ENCODE results near the gene TTLL6.

TTLL6 gene

GRCh38 chr17:48816774-48817590, at the start of gene TTLL6:
TTLL6 (minus strand) TSS chr17:48817229; CDS start chr17:48817072, 157 bp downstream.
- peak; percentile 86 for DNase-seq (ENCODE audit: low read depth)
- TF ChIP-seq CTCF (conservative IDR thresholded peaks at IDR 0.05; ENCODE audit: low read depth, low read length) = no peak
- H3K4me3 ChIP-seq (ENCODE audit: low read depth, low read length) = peak within 1 kb of the TSS; percentile 52

GRCh38 chr17:48860456-48860855, 43.4 kb upstream of the TTLL6 start:
- no peak overlapping the region for H3K4me3 ChIP-seq (ENCODE audit: low read depth, low read length)
- TF ChIP-seq CTCF (conservative IDR thresholded peaks at IDR 0.05; ENCODE audit: low read depth, low read length) = no peak
- no peak for DNase-seq (ENCODE audit: low read depth)

GRCh38 chr17:48860034-48860433, 43.0 kb upstream of the TTLL6 start:
- peak; percentile 41 for TF ChIP-seq CTCF (conservative IDR thresholded peaks at IDR 0.05; ENCODE audit: low read depth, low read length)
- no peak for DNase-seq (ENCODE audit: low read depth)

GRCh38 chr17:48856122-48856821, 39.2 kb upstream of the TTLL6 start:
- no peak for DNase-seq (ENCODE audit: low read depth)
- no peak overlapping the region for H3K4me3 ChIP-seq (ENCODE audit: low read depth, low read length)
- no peak for TF ChIP-seq CTCF (conservative IDR thresholded peaks at IDR 0.05; ENCODE audit: low read depth, low read length)

More at GRCh38 chr17:48860034-48860433, 43.0 kb upstream of the TTLL6 start:
- no peak overlapping the region for H3K4me3 ChIP-seq (ENCODE audit: low read depth, low read length)

GRCh38 chr17:48854774-48855476, 37.9 kb upstream of the TTLL6 start:
- DNase-seq (ENCODE audit: low read depth) = no peak
- no peak for TF ChIP-seq CTCF (conservative IDR thresholded peaks at IDR 0.05; ENCODE audit: low read depth, low read length)
- no peak overlapping the region for H3K4me3 ChIP-seq (ENCODE audit: low read depth, low read length)

- DNase-seq (ENCODE audit: low read depth) = no peak
- no peak for TF ChIP-seq CTCF (conservative IDR thresholded peaks at IDR 0.05; ENCODE audit: low read depth, low read length)
- no peak overlapping the region for H3K4me3 ChIP-seq (ENCODE audit: low read depth, low read length)
These were observed 33.8 kb upstream of the TTLL6 start for GRCh38 chr17:48850792-48851323.

Measured in choroid plexus epithelial cell (primary cell).